IgD-negative memory B cell (primary cell): ENCODE measurements around the gene GPR89B. TPM values are rescaled to one million over a fixed set of nuclear protein-coding genes. Genes with fewer than 3 reads are reported as not detected.
"Not testable (repeated sequence)": the region's sequence is repeated elsewhere in the genome, so short reads cannot be mapped to it uniquely, and the experiment has no call there.

Experiments
- H3K27ac Mint-ChIP-seq, 3 donors: one replicate each; pipeline ENCODE4 v1.8.0; 2020 to 2022; ENCODE audit warnings: mild to moderate bottlenecking in 3 of 3, mixed read lengths in 3 of 3, moderate library complexity in 1 of 3
- H3K27me3 Mint-ChIP-seq: one replicate; pipeline ENCODE4 v1.8.0; 2021; ENCODE audit warnings: mixed read lengths
- H3K36me3 Mint-ChIP-seq: one replicate; pipeline ENCODE4 v1.8.0; 2020; ENCODE audit warnings: mild to moderate bottlenecking, mixed read lengths
- H3K4me1 Mint-ChIP-seq, 3 donors: one replicate each; pipeline ENCODE4 v1.8.0; 2020 to 2022; ENCODE audit warnings: mixed read lengths in 3 of 3, mild to moderate bottlenecking in 1 of 3
- H3K4me3 Mint-ChIP-seq, 4 donors: one replicate each; pipeline ENCODE4 v1.8.0; 2020 to 2022; ENCODE audit warnings: mild to moderate bottlenecking in 4 of 4, mixed read lengths in 4 of 4, moderate library complexity in 3 of 4
- H3K9me3 Mint-ChIP-seq, 3 donors: one replicate each; pipeline ENCODE4 v1.8.0; 2020 to 2021; ENCODE audit warnings: mixed read lengths in 3 of 3, mild to moderate bottlenecking in 1 of 3
- polyA plus RNA-seq: library from polyadenylated mRNA; unstranded; fragments of 300-500 nt; fragmentation: Illumina TruSeq; gene quantifications from one replicate; pipeline ENCODE4 v1.2.3, GENCODE V29; 2021

GPR89B gene
- polyA plus RNA-seq, 1 donor from 2014 or later, result 15.0 TPM

DNA sequence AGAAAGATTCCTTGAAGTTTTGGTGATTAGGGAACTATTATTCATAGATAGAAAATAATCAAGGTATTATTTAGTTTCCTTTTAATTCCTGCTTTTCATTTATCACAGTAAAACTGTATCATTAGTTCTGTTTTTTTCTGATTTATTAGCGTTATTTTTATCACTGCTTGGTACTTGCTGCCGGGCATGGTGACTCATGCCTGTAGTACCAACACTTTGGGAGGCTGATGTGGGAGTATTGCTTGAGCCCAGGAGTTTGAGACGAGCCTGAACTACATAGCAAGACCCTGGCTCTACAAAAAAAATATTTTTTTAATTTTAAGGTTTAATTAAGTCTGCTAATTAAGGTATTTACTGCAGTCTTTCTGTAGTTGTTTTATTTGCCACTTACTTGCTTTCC lies 59.7 kb downstream of the GPR89B start:
- not testable (repeated sequence) for H3K27ac Mint-ChIP-seq, H3K4me3 Mint-ChIP-seq, H3K27me3 Mint-ChIP-seq, H3K9me3 Mint-ChIP-seq, H3K36me3 Mint-ChIP-seq, H3K4me1 Mint-ChIP-seq

DNA sequence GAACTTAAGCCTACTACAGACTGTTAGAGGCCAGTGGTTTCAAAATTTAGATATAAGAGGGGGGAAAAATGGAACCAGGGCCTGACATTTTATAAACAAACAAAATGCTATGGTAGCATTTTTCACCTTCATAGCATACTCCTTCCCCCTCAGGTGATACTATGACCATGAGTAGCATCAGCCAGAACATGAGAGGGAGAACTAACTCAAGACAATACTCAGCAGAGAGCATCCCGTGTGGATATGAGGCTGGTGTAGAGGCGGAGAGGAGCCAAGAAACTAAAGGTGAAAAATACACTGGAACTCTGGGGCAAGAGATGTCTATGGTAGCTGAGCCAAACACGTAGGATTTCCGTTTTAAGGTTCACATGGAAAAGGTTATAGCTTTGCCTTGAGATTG lies 64.7 kb downstream of the GPR89B start:
- not testable (repeated sequence) for H3K27ac Mint-ChIP-seq, H3K4me1 Mint-ChIP-seq, H3K4me3 Mint-ChIP-seq, H3K36me3 Mint-ChIP-seq, H3K9me3 Mint-ChIP-seq, H3K27me3 Mint-ChIP-seq

DNA sequence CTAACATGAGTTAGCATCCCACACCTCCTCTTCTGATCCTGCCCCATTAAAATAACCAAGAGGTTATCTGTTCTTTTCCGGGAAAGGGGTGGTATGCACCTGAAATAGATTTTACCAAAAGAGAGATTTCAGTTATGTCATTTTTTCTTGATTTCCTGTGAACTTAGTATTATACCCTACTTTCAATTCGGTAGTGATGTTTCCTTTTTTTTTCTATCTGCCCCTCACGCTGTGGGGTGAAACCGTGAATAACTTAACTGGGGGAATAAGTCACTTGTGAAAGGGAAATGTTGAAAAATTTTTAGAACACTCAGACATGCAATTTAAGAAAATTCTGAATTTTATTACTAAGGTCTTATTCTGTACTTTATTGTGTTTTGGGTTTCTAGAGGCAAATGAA lies 65.2 kb downstream of the GPR89B start:
- not testable (repeated sequence) for H3K27ac Mint-ChIP-seq, H3K27me3 Mint-ChIP-seq, H3K4me1 Mint-ChIP-seq, H3K9me3 Mint-ChIP-seq, H3K36me3 Mint-ChIP-seq
- peak overlapping the region in 1 of 4 donors; percentile 47 for H3K4me3 Mint-ChIP-seq

DNA sequence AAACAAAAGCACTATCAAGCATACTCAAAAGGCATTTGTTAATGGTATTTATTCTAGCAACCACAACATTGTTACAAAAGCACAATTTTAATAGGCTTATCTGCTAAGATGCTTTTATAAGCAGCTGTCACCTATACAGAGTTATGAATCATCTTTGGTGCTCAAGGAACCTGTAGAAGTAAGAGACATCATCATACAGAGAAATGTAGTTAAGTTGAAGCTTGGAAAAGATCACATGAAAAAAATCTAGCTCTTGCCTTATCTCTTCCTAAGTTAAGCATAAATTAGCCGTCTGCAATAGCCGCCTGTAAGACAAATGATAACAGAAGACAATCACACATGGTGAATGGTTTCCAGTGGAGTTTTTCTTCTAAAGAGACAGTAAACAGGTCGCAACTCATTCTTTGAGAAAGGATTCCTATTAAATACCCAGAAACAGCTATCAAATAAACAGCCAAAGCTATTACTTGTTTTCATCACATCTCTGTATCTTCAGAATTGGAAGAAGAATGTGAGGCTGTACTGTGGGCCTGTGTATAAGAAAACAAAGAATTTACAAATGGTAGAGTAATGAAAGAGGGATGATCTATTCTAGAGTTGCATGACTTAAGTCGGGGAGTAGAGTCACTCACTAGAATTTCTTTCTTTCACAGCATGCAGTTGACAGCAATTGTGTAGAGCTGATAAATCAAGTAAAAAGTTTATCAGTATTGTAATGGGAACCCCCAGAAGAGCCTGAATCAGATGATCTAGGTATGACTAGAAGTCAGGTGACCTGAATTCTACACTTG lies 65.8 kb downstream of the GPR89B start:
- H3K27ac Mint-ChIP-seq, H3K4me3 Mint-ChIP-seq, H3K27me3 Mint-ChIP-seq, H3K36me3 Mint-ChIP-seq, H3K9me3 Mint-ChIP-seq, H3K4me1 Mint-ChIP-seq: not testable (repeated sequence)

DNA sequence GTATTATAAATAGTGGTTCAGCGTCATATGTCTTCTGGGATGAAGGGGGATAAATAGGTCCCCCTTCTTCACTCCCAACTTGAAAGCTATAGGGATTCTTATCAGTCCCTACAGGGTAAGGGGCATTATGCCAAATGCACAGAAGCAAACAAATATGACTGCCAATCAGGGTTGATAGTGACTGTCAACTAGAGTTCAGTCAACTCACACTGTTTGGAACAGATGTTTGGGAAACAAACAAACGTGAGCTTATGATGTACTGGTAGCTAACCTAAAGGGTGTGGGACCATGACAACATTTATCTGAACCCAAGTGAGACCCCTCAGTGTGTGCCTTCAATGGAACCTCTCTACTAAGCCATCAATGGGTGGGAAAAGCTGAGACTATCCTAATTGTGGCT lies 67.9 kb downstream of the GPR89B start:
- not testable (repeated sequence) for H3K4me3 Mint-ChIP-seq, H3K9me3 Mint-ChIP-seq, H3K36me3 Mint-ChIP-seq, H3K27me3 Mint-ChIP-seq, H3K27ac Mint-ChIP-seq, H3K4me1 Mint-ChIP-seq

DNA sequence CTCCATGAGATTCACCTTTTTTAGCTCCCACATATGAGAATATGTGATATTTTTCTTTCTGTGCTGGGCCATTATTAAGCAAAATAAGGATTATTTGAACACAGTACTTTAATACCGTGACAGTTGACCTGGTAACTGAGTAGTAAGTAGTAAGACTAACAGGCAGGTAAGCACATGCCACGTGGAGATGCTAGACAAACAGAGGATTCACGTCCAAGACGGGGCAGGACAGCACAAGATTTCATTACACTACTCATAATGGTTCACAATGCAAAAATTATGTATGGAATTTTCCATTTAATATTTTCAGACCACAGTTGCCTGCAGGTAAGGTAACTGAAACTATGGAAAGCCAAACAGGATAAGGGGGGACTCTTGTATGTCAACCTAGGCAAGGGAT lies 79.5 kb downstream of the GPR89B start:
- not testable (repeated sequence) for H3K27ac Mint-ChIP-seq, H3K4me1 Mint-ChIP-seq, H3K4me3 Mint-ChIP-seq, H3K9me3 Mint-ChIP-seq, H3K36me3 Mint-ChIP-seq
- peaks cover 10% of the 10 kb centered on the region for H3K27me3 Mint-ChIP-seq

DNA sequence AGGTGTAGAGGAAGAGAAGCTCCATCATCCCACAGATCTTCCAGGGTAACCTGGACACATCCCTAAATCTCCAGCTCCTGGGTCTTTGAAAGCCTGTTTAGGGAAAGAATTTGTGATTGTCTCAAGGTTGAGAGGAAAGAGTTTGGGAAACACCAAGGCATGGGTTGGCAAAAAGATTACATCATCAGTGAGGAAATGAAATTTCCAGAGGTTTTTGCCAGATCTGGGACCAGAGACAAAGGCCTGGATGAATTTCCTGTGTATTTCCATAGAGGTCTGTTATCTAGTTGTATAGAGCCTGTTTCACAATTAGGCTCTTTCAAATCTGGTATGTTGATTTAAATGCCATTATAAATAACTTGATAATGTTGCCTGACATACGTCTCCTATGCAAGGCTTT lies 82.3 kb downstream of the GPR89B start:
- Mint-ChIP-seq H3K4me1 (peaks cover under 1 to 6% (median 3%) of the 10 kb centered on the region in 3 donors), H3K27ac (no peak overlapping the region), H3K4me3 (no peak overlapping the region), H3K36me3 (peaks cover 2% of the 10 kb centered on the region), H3K9me3 (no peaks in the 10 kb centered on the region), H3K27me3 (peaks cover 22% of the 10 kb centered on the region)

DNA sequence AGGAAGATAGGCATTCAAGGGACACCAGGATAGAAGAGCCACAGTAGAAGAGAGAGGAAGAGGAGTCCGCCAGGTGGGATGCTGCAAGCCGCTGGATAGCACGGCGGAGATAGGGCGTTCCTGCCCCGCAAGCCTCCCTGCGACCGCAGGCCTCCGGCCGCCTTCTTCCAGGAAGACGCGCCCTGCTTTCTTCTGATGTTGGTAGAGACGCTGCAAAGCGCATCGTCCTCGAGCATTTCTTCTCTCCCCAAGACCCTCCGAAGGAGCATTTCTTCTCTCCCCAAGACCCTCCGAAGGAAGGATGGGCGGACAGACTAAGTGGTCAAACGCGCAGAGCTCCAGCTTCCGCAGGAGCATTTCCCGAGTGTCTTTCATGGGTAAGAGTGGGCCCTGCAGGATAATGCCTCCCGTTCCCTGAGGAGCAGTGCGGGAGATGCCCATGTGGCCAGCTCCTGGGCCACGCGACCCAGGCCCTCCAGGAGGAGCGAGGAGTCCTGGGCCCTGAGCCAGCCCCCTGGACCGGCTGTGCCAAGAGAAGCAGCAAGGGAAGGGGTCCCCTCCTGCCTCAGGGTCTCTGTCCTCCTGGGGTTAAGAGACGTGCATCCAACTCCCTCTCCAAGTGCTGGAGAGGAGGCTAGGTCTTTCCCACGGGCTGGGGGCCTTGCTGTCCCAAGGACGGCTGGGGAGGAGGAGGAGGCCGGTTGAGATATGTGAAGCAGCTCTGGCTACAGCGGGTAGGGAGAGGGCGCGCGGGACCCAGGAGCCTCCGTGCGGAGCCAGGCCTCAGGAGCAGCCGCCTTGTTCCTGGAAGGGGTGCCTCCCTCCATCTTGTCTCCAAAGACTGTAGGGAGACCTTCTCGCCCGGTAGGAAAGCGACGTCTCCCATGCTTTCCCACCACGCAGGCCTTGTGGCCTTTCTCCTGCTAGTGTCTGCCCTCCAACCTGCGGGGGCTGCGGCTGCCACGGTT lies 85.2 kb downstream of the GPR89B start:
- not testable (repeated sequence) for H3K4me1 Mint-ChIP-seq, H3K27ac Mint-ChIP-seq, H3K9me3 Mint-ChIP-seq, H3K36me3 Mint-ChIP-seq
- peak overlapping the region in 3 of 4 donors; percentile 12 to 70 (median 45) for H3K4me3 Mint-ChIP-seq
- peaks cover 23% of the 10 kb centered on the region for H3K27me3 Mint-ChIP-seq

DNA sequence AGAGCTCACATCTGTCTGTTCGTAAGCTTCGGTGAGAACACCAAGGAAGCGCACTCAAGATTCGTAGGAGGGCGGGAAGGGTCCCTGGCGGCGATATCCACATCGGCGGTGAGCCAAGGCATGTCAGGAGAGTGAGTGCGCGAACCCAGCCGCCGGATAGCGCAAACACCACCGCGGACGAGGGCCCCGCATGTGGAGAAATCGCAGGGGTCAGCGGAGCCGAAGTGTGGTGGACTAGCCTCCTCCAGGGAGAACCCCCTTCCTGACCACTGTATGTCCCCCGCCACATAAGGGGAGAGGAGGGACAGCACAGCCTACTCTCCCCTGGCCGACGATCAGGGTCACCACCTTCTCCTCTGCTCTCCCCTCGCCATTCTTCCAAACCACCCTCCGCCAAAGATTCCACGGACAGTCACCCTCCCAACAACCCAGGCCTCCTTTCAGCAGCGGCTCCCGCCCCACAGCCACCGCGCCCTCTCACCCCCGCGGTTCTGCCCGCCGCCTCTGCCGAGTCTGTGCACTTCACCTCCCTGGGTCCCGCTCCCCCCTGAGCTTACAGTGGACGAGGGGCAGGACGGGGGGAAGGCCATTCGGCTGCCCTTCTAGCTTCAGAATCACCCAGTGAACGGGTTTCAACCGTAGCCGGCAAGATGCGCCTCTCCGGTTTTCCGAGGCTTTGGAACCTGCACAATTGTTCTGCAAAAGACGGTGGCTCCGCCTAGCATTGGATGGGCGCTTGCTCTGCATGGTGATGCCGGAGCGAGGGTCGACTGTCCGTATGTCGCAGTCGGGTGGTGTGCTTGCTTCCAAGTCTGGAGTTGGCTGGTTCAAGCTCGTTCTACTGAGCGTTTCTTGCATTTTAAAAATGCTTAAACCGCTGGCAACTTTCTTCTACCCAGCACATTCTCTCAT lies 86.3 kb downstream of the GPR89B start:
- peak overlapping the region in 3 of 4 donors; percentile 34 to 58 (median 54) for H3K4me3 Mint-ChIP-seq
- H3K36me3 Mint-ChIP-seq, H3K27ac Mint-ChIP-seq, H3K9me3 Mint-ChIP-seq, H3K4me1 Mint-ChIP-seq: not testable (repeated sequence)
- H3K27me3 Mint-ChIP-seq, result peaks cover 23% of the 10 kb centered on the region

DNA sequence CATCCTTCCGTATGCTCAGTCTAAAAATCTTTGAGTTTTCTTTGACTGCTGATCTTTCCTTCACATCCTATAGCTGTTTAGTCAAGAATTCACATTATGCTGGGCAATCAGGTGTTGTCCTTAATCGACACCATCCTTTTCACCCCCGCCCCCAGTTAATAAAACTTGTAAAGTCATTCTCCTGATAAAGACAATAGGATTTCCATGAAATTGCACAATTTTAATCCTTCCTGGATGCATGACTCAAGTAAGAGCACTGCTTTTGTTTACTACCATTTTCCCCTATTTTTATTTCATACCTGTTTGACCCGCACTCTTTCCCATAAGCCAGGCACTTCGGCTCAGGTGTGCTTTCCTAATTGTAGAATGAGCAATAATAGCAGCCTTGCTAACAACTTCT lies 96.7 kb downstream of the GPR89B start:
- H3K27me3 Mint-ChIP-seq, H3K36me3 Mint-ChIP-seq, H3K9me3 Mint-ChIP-seq, H3K4me3 Mint-ChIP-seq, H3K27ac Mint-ChIP-seq, H3K4me1 Mint-ChIP-seq: not testable (repeated sequence)

DNA sequence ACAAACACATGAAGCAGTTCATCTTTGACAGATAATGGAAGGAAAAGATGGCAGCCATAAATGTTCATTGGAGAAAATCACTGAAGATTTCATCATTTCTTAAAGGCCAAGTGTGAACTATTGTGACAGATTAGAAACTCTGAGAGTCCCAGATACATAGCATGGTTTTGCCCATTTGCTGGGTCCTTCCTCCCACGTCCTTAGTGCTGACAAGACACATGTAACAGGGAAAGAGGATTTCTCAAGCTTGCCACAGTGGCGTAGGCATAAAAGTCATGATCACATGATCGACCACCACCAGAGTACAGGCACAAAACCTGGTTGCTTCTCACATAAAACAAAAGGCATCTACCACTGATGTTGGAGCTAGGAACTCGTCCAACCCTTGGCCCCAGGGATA lies 98.8 kb downstream of the GPR89B start:
- H3K27me3 Mint-ChIP-seq, H3K36me3 Mint-ChIP-seq, H3K9me3 Mint-ChIP-seq, H3K27ac Mint-ChIP-seq, H3K4me1 Mint-ChIP-seq, H3K4me3 Mint-ChIP-seq: not testable (repeated sequence)

DNA sequence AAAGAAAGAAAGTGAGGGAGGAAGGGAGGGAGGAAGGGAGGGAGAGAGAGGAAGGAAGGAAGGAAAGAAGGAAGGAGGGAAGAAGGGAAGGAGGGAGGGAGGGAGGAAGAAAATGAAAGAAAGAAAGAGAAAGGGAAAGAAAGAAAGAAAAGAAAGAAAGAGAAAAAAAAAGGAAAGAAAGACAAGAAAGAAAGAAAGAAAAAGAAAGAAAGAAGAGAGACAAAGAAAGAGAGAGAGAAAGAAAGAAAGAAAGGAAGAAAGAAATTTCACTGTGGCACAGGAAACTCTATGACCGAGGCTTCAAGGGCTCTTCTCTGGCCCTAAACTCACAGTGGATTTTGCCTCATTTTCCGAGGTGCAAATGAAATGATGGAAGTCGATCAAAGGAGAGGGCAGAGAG lies 104.0 kb downstream of the GPR89B start:
- H3K4me3 Mint-ChIP-seq, result not testable (repeated sequence)

DNA sequence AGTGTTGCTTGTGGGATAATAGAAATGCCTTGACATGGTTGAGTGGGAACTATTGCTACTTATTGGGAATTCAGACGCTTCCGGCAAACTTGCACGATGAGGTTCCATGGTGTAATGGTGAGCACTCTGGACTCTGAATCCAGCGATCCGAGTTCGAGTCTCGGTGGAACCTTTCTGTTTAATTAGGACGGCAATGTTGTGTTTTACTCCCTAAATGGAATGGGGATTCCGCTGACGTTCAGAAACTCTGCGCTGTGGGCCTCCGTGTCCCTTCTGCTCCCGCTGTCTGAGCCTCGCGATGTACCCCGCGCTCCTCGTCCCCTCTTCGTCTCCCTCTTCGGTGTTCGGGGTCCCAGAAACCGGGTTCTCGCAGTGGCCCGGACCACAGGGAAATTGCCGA lies 104.5 kb downstream of the GPR89B start:
- H3K9me3 Mint-ChIP-seq, H3K4me3 Mint-ChIP-seq, H3K27ac Mint-ChIP-seq, H3K4me1 Mint-ChIP-seq, H3K36me3 Mint-ChIP-seq, H3K27me3 Mint-ChIP-seq: not testable (repeated sequence)

More for the DNA sequence above, 104.0 kb downstream of the GPR89B start:
- H3K27ac Mint-ChIP-seq, H3K9me3 Mint-ChIP-seq, H3K4me1 Mint-ChIP-seq, H3K36me3 Mint-ChIP-seq, H3K27me3 Mint-ChIP-seq: not testable (repeated sequence)

DNA sequence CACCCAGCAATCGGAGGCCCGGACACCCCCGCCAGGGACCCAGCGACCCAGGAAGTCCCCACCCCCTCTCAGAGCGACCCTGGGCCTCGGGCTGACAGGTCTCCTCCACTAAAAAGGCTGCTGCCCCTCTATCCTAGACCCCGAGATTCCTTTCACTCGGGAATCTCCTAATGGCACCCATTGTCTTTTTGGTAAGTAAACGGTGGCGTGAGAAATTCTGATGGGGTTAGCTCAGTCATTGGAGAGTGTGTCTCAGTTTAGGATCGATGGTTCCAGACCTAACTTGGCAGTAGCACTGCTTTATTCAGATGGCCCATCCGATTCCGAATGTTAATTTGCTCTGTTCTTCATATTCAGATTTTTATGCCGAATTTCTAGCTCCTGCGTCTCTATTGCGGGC lies 104.9 kb downstream of the GPR89B start:
- H3K36me3 Mint-ChIP-seq, H3K27ac Mint-ChIP-seq, H3K27me3 Mint-ChIP-seq, H3K4me1 Mint-ChIP-seq, H3K9me3 Mint-ChIP-seq: not testable (repeated sequence)
- H3K4me3 Mint-ChIP-seq, result peak overlapping the region in 1 of 4 donors; percentile 72

DNA sequence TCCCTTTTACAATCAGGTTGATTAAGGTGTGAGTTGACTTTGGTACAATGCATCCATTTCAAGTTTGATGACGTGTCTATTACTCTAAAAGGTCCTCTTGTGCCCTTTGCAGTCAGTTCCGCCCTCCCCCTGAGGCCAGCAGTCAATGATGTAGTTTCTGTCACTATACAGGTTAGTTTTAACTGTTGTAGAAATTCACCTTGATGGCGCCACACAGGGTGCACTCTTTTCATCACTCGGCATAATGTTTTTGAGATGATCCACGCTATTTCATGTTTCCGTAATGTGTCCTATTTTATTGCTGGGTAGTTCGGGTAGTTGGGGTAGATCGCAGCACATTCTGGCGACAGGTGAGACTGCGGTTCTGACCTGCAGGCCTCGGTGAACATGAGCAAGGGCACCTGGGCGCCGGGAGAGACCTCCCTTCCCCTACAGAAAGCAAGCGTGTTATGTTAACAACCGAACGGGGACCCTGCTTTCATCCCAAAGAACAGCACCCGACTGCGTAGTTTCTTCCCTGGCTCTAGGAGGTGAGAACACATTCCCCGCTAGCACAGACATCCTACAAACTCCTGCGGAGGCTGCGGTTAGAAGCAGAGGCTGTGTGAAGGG lies 109.7 kb downstream of the GPR89B start:
- peak overlapping the region; percentile 83 to 95 (median 89) for H3K4me3 Mint-ChIP-seq
- not testable (repeated sequence) for H3K36me3 Mint-ChIP-seq, H3K9me3 Mint-ChIP-seq, H3K27me3 Mint-ChIP-seq, H3K4me1 Mint-ChIP-seq
- peak overlapping the region; percentile 94 to 100 (median 99) for H3K27ac Mint-ChIP-seq
